GM12878 (cell line): ENCODE results near the gene AP3B1. TPM values are rescaled to one million over a fixed set of nuclear protein-coding genes. Genes with fewer than 3 reads are reported as not detected.

Experiments used
- CBFB ChIP-seq: IDR thresholded peaks from 2 replicates; pipeline ENCODE4 v1.6.1; 2016; ENCODE audit warnings: antibody characterized with exemption, low read depth
- CHD2 ChIP-seq: IDR thresholded peaks from 2 replicates; pipeline ENCODE4 v1.6.1; 2011; ENCODE audit warnings: low read depth, low read length, improper control_type of control experiment, borderline replicate concordance
- DPF2 ChIP-seq: fragments of 450-650 bp; IDR thresholded peaks from 2 replicates; pipeline ENCODE4 v1.6.1; 2017; ENCODE audit warnings: mild to moderate bottlenecking
- HCFC1 ChIP-seq: fragments of 150-350 bp; IDR thresholded peaks from 2 replicates; pipeline ENCODE4 v1.6.1; 2014; ENCODE audit warnings: low read length
- PBX3 ChIP-seq: IDR thresholded peaks from 2 replicates; pipeline ENCODE4 v1.6.1; 2011; ENCODE audit warnings: mild to moderate bottlenecking, low read depth, low read length, moderate library complexity; ENCODE audit not compliant: insufficient replicate concordance
- RB1 ChIP-seq: fragments of 450-650 bp; formaldehyde crosslinking; IDR thresholded peaks from 2 replicates; pipeline ENCODE4 v1.6.1; 2017; ENCODE audit warnings: mild to moderate bottlenecking, borderline replicate concordance
- RELA ChIP-seq: fragments of 450-650 bp; IDR thresholded peaks from 2 replicates; pipeline ENCODE4 v1.8.0; 2014; ENCODE audit warnings: borderline replicate concordance; ENCODE audit not compliant: partially characterized antibody
- SMAD1 ChIP-seq: fragments of 450-650 bp; IDR thresholded peaks from 2 replicates; pipeline ENCODE4 v1.6.1; 2018; ENCODE audit warnings: mild to moderate bottlenecking, low read depth; ENCODE audit not compliant: partially characterized antibody
- SMARCA5 ChIP-seq: fragments of 450-650 bp; IDR thresholded peaks from 2 replicates; pipeline ENCODE4 v1.6.1; 2017; ENCODE audit warnings: mild to moderate bottlenecking
- USF1 ChIP-seq: IDR thresholded peaks from 2 replicates; pipeline ENCODE4 v1.6.1; 2011; ENCODE audit warnings: borderline replicate concordance, low read depth, mild to moderate bottlenecking, moderate library complexity, mixed read lengths, low read length; ENCODE audit not compliant: insufficient read depth; ENCODE audit errors: extremely low read length
- ZNF207 ChIP-seq: fragments of 450-650 bp; IDR thresholded peaks from 2 replicates; pipeline ENCODE4 v1.6.1; 2014; ENCODE audit warnings: antibody characterized with exemption, mild to moderate bottlenecking, borderline replicate concordance
- ZNF592 ChIP-seq: fragments of 450-650 bp; IDR thresholded peaks from 2 replicates; pipeline ENCODE4 v1.6.1; 2017; ENCODE audit warnings: mild to moderate bottlenecking, moderate library complexity
- polyA plus RNA-seq, 11 experiments: library from polyadenylated mRNA; depleted of rRNA in 4 of 11; unstranded in 6 of 11; stranded (reverse) in 5 of 11; fragments of >200 nt; fragmentation: Nextera tagmentation in 4 of 11; fragmentation: Illumina TruSeq in 1 of 11; extraction: Ambion mirVana in 4 of 11; extraction: Trizol in 1 of 11; gene quantifications; 1 replicate in 1 of 11; 2 replicates in 10 of 11; pipeline versions ENCODE4 v1.2.1 to v1.2.3, GENCODE V29; 2011 to 2016; ENCODE audit warnings: inconsistent platforms in 2 of 11, missing spikeins in 2 of 11, low read depth in 1 of 11
- total RNA-seq, 4 experiments: library from RNA; depleted of rRNA in 3 of 4; stranded (reverse); fragments of >200 nt in 3 of 4; fragmentation: Illumina TruSeq in 1 of 4; extraction: Trizol in 1 of 4; gene quantifications; 2 replicates each; pipeline versions ENCODE4 v1.2.1 to v1.2.3, GENCODE V29; 2013 to 2021
- TF ChIP-seq, protein P1 (sequence below): fragments of 450-650 bp; IDR thresholded peaks from 2 replicates; pipeline ENCODE4 v1.6.1; 2017; ENCODE audit warnings: mild to moderate bottlenecking, moderate library complexity
- TF ChIP-seq, protein P2 (sequence below): fragments of 450-650 bp; IDR thresholded peaks from 2 replicates; pipeline ENCODE4 v1.6.1; 2018; ENCODE audit warnings: borderline replicate concordance, mild to moderate bottlenecking; ENCODE audit not compliant: partially characterized antibody

Gene AP3B1
- total and polyA plus RNA-seq, 10 of the 15 experiments (the other 5 are each of a cell fraction or from before 2014, with no cell fraction given) = 30.9 to 70.8 (median 46.0) TPM

GRCh38 chr5:78294248-78295034, at the start of gene AP3B1 (continued):
- TF ChIP-seq RB1 = no peak
- TF ChIP-seq SMARCA5 = 0 out of 2 replicates have a peak, but pooled peaks have one; percentile 18
- TF ChIP-seq DPF2 = 0 out of 2 replicates have a peak, but pooled peaks have one; percentile 66
- peak; percentile 4 for TF ChIP-seq PBX3
- 0 out of 2 replicates have a peak, but pooled peaks have one; percentile 57 for TF ChIP-seq ZNF207
- TF ChIP-seq, protein P1, sequence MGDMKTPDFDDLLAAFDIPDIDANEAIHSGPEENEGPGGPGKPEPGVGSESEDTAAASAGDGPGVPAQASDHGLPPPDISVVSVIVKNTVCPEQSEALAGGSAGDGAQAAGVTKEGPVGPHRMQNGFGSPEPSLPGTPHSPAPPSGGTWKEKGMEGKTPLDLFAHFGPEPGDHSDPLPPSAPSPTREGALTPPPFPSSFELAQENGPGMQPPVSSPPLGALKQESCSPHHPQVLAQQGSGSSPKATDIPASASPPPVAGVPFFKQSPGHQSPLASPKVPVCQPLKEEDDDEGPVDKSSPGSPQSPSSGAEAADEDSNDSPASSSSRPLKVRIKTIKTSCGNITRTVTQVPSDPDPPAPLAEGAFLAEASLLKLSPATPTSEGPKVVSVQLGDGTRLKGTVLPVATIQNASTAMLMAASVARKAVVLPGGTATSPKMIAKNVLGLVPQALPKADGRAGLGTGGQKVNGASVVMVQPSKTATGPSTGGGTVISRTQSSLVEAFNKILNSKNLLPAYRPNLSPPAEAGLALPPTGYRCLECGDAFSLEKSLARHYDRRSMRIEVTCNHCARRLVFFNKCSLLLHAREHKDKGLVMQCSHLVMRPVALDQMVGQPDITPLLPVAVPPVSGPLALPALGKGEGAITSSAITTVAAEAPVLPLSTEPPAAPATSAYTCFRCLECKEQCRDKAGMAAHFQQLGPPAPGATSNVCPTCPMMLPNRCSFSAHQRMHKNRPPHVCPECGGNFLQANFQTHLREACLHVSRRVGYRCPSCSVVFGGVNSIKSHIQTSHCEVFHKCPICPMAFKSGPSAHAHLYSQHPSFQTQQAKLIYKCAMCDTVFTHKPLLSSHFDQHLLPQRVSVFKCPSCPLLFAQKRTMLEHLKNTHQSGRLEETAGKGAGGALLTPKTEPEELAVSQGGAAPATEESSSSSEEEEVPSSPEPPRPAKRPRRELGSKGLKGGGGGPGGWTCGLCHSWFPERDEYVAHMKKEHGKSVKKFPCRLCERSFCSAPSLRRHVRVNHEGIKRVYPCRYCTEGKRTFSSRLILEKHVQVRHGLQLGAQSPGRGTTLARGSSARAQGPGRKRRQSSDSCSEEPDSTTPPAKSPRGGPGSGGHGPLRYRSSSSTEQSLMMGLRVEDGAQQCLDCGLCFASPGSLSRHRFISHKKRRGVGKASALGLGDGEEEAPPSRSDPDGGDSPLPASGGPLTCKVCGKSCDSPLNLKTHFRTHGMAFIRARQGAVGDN = no peak; the same call in 1 of the 2 replicates
- peak; percentile 51; the same call in 1 of the 2 replicates for TF ChIP-seq HCFC1
- TF ChIP-seq USF1 = no peak
- TF ChIP-seq RELA = peak; percentile 73
- TF ChIP-seq CHD2 = peak; percentile 66; the same call in 1 of the 2 replicates
- TF ChIP-seq, protein P2, sequence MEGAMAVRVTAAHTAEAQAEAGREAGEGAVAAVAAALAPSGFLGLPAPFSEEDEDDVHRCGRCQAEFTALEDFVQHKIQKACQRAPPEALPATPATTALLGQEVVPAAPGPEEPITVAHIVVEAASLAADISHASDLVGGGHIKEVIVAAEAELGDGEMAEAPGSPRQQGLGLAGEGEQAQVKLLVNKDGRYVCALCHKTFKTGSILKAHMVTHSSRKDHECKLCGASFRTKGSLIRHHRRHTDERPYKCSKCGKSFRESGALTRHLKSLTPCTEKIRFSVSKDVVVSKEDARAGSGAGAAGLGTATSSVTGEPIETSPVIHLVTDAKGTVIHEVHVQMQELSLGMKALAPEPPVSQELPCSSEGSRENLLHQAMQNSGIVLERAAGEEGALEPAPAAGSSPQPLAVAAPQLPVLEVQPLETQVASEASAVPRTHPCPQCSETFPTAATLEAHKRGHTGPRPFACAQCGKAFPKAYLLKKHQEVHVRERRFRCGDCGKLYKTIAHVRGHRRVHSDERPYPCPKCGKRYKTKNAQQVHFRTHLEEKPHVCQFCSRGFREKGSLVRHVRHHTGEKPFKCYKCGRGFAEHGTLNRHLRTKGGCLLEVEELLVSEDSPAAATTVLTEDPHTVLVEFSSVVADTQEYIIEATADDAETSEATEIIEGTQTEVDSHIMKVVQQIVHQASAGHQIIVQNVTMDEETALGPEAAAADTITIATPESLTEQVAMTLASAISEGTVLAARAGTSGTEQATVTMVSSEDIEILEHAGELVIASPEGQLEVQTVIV = peak; percentile 77
- TF ChIP-seq ZNF592 = no peak
- peak; percentile 71; the same call in 1 of the 2 replicates for TF ChIP-seq CBFB
- no peak for TF ChIP-seq SMAD1
